SH-SY5Y (cell line): ENCODE results near the gene SLC22A15.

ENCODE experiments used
- GATA2 ChIP-seq: IDR thresholded peaks from 2 replicates; pipeline ENCODE4 v1.6.1; 2011; ENCODE audit warnings: mild to moderate bottlenecking, low read depth, low read length
- GATA3 ChIP-seq: IDR thresholded peaks from 2 replicates; pipeline ENCODE4 v1.6.1; 2011; ENCODE audit warnings: low read depth, mild to moderate bottlenecking, low read length, moderate library complexity

- TF ChIP-seq GATA2 (no peak), GATA3 (no peak)
These were observed 27.2 kb upstream of the SLC22A15 start for GRCh38 chr1:115949156-115949555.
